Trophoblast cell (in vitro differentiated cells and primary cell): ENCODE results near the gene NFKBIL1.

ENCODE experiments used
- DNase-seq, 2 donors: peaks; one replicate each; pipeline ENCODE4 v3.0.0-alpha.2; 2016
- H2AFZ ChIP-seq: 2 replicates; pipeline ENCODE4 v1.6.1; 2013; ENCODE audit warnings: low read length, moderate library complexity, mild to moderate bottlenecking; ENCODE audit not compliant: insufficient read depth, poor library complexity
- H2AK5ac ChIP-seq: 2 replicates; pipeline ENCODE4 v1.6.1; 2013; ENCODE audit warnings: mild to moderate bottlenecking, low read length
- H2BK120ac ChIP-seq: 2 replicates; pipeline ENCODE4 v1.6.1; 2013; ENCODE audit warnings: low read length, mild to moderate bottlenecking, moderate library complexity; ENCODE audit not compliant: insufficient read depth, poor library complexity
- H2BK12ac ChIP-seq: 2 replicates; pipeline ENCODE4 v1.6.1; 2013; ENCODE audit warnings: mild to moderate bottlenecking, low read length, moderate library complexity
- H2BK5ac ChIP-seq: 2 replicates; pipeline ENCODE4 v1.6.1; 2013; ENCODE audit warnings: low read length, low read depth, moderate library complexity, mild to moderate bottlenecking; ENCODE audit not compliant: poor library complexity
- H3K14ac ChIP-seq: 2 replicates; pipeline ENCODE4 v1.6.1; 2013; ENCODE audit warnings: mild to moderate bottlenecking, low read length
- H3K18ac ChIP-seq: 2 replicates; pipeline ENCODE4 v1.6.1; 2013; ENCODE audit warnings: mild to moderate bottlenecking, low read length
- H3K23ac ChIP-seq: 2 replicates; pipeline ENCODE4 v1.6.1; 2013; ENCODE audit warnings: low read length
- H3K27ac ChIP-seq: 2 replicates; pipeline ENCODE4 v1.5.1; 2013; ENCODE audit warnings: low read depth, mild to moderate bottlenecking, inconsistent platforms, low read length, moderate library complexity
- H3K27me3 ChIP-seq: 2 replicates; pipeline ENCODE4 v1.6.1; 2013; ENCODE audit warnings: inconsistent platforms, mild to moderate bottlenecking, low read length, moderate library complexity; ENCODE audit not compliant: insufficient read depth
- H3K36me3 ChIP-seq, 2 experiments: 1 replicate in 1 of 2; 2 replicates in 1 of 2; pipeline ENCODE4 v1.6.1; 2013; ENCODE audit warnings: low read length in 2 of 2, mild to moderate bottlenecking in 2 of 2, moderate library complexity in 1 of 2; ENCODE audit not compliant: insufficient read depth in 2 of 2, control insufficient read depth in 1 of 2
- H3K4ac ChIP-seq: 2 replicates; pipeline ENCODE4 v1.6.1; 2013; ENCODE audit warnings: low read depth, mild to moderate bottlenecking, low read length, moderate library complexity
- H3K4me1 ChIP-seq, 2 experiments: 1 replicate in 1 of 2; 2 replicates in 1 of 2; pipeline ENCODE4 v1.6.1; 2013; ENCODE audit warnings: low read length in 2 of 2, mild to moderate bottlenecking in 2 of 2, moderate library complexity in 1 of 2; ENCODE audit not compliant: insufficient read depth in 2 of 2, control insufficient read depth in 1 of 2
- H3K4me2 ChIP-seq: 2 replicates; pipeline ENCODE4 v1.6.1; 2013; ENCODE audit warnings: inconsistent platforms, mild to moderate bottlenecking, low read length, moderate library complexity
- H3K4me3 ChIP-seq: 2 replicates; pipeline ENCODE4 v1.5.1; 2013; ENCODE audit warnings: mild to moderate bottlenecking, low read depth, low read length, inconsistent platforms
- H3K79me1 ChIP-seq: one replicate; pipeline ENCODE4 v1.6.1; 2013; ENCODE audit warnings: low read length
- H3K79me2 ChIP-seq: 2 replicates; pipeline ENCODE4 v1.6.1; 2013; ENCODE audit warnings: low read length, mild to moderate bottlenecking; ENCODE audit not compliant: control insufficient read depth, insufficient read depth, poor library complexity
- H3K9ac ChIP-seq: 2 replicates; pipeline ENCODE4 v1.6.1; 2013; ENCODE audit warnings: mild to moderate bottlenecking, low read length
- H3K9me3 ChIP-seq: 2 replicates; pipeline ENCODE4 v1.6.1; 2013; ENCODE audit warnings: low read depth, mild to moderate bottlenecking, control low read depth, inconsistent platforms, low read length; ENCODE audit not compliant: insufficient read depth
- H4K12ac ChIP-seq: 2 replicates; pipeline ENCODE4 v1.6.1; 2013; ENCODE audit warnings: low read depth, mild to moderate bottlenecking, low read length, moderate library complexity
- H4K8ac ChIP-seq: 2 replicates; pipeline ENCODE4 v1.6.1; 2013; ENCODE audit warnings: low read depth, mild to moderate bottlenecking, low read length, moderate library complexity
- H4K91ac ChIP-seq: one replicate; pipeline ENCODE4 v1.6.1; 2013; ENCODE audit warnings: low read depth, mild to moderate bottlenecking, low read length, moderate library complexity
- WGBS: extraction: QIAGEN DNeasy Blood & Tissue Kit; methylation state at CpG from one replicate; pipeline ENCODE4 v1.1.7; 2013; ENCODE audit warnings: missing lambda C conversion rate; ENCODE audit not compliant: insufficient read length, insufficient coverage; ENCODE audit errors: extremely low coverage; 5-methylcytosine and 5-hydroxymethylcytosine counted together

The NFKBIL1 gene

GRCh38 chr6:31576897-31577578, 29.6 kb downstream of the NFKBIL1 start:
- Histone ChIP-seq H2AK5ac (peak overlapping the region; percentile 44), H3K79me2 (peaks cover 6% of the 10 kb centered on the region), H3K36me3 (no peaks in the 10 kb centered on the region), H2BK5ac (peak overlapping the region; percentile 49), H3K9ac (no peak overlapping the region), H3K4me2 (no peak overlapping the region), H3K4me3 (no peak overlapping the region), H4K8ac (peak overlapping the region; percentile 10), H3K4ac (peak overlapping the region; percentile 2), H2AFZ (no peak overlapping the region), H4K91ac (peak overlapping the region; percentile 75), H3K23ac (no peak overlapping the region), H3K9me3 (no peaks in the 10 kb centered on the region), H3K14ac (peak overlapping the region; percentile 41), H3K4me1 (peaks cover 59 to 69% of the 10 kb centered on the region in 2 experiments), H3K79me1 (peaks cover 53% of the 10 kb centered on the region), H3K27ac (no peak overlapping the region), H3K27me3 (no peaks in the 10 kb centered on the region), H2BK12ac (peak overlapping the region; percentile 58), H2BK120ac (peak overlapping the region; percentile 65), H4K12ac (no peak overlapping the region), H3K18ac (peak overlapping the region; percentile 70)
- no CpG with 5 or more reads among the region's 19 CpGs for WGBS
- no peak for DNase-seq

- Histone ChIP-seq H3K9ac (no peak overlapping the region), H2BK12ac (peak overlapping the region; percentile 58), H4K12ac (no peak overlapping the region), H3K23ac (no peak overlapping the region), H3K79me2 (peaks cover 6% of the 10 kb centered on the region), H3K27me3 (no peaks in the 10 kb centered on the region), H2BK120ac (peak overlapping the region; percentile 65), H3K4me1 (peaks cover 60 to 70% of the 10 kb centered on the region in 2 experiments), H3K18ac (peak overlapping the region; percentile 70), H3K14ac (peak overlapping the region; percentile 41), H3K36me3 (no peaks in the 10 kb centered on the region), H3K79me1 (peaks cover 50% of the 10 kb centered on the region), H4K8ac (peak overlapping the region; percentile 12), H3K4ac (no peak overlapping the region), H2BK5ac (peak overlapping the region; percentile 49), H3K27ac (no peak overlapping the region), H4K91ac (peak overlapping the region; percentile 75), H3K9me3 (no peaks in the 10 kb centered on the region), H2AFZ (no peak overlapping the region), H3K4me2 (no peak overlapping the region), H3K4me3 (no peak overlapping the region), H2AK5ac (peak overlapping the region; percentile 19)
- no CpG with 5 or more reads among the region's 3 CpGs for WGBS
- no peak for DNase-seq
These were observed 30.2 kb downstream of the NFKBIL1 start for GRCh38 chr6:31577579-31577966.

GRCh38 chr6:31578184-31579118, 31.0 kb downstream of the NFKBIL1 start:
- peak overlapping the region; percentile 60 for H2BK12ac ChIP-seq
- DNase-seq, result peak; percentile 77 to 81
- peak overlapping the region; percentile 12 for H3K14ac ChIP-seq
- H2BK5ac ChIP-seq, result peak overlapping the region; percentile 68
- peaks cover 58 to 65% of the 10 kb centered on the region in 2 experiments for H3K4me1 ChIP-seq
- no peak overlapping the region for H2AK5ac ChIP-seq
- H3K9ac ChIP-seq, result no peak overlapping the region
- peak overlapping the region; percentile 20 for H3K4me2 ChIP-seq
- H3K79me1 ChIP-seq, result peaks cover 47% of the 10 kb centered on the region
- no peak overlapping the region for H3K18ac ChIP-seq
- peak overlapping the region; percentile 64 for H4K91ac ChIP-seq
- H3K4ac ChIP-seq, result no peak overlapping the region
- no peaks in the 10 kb centered on the region for H3K9me3 ChIP-seq
- H3K79me2 ChIP-seq, result peaks cover 6% of the 10 kb centered on the region
- H4K8ac ChIP-seq, result no peak overlapping the region
- H2AFZ ChIP-seq, result no peak overlapping the region
- H2BK120ac ChIP-seq, result peak overlapping the region; percentile 78
- WGBS, result no CpG with 5 or more reads among the region's 12 CpGs
- no peaks in the 10 kb centered on the region for H3K36me3 ChIP-seq
- peak overlapping the region; percentile 73 for H3K27ac ChIP-seq
- no peaks in the 10 kb centered on the region for H3K27me3 ChIP-seq
- H3K23ac ChIP-seq, result no peak overlapping the region
- H4K12ac ChIP-seq, result no peak overlapping the region
- no peak overlapping the region for H3K4me3 ChIP-seq

DNA sequence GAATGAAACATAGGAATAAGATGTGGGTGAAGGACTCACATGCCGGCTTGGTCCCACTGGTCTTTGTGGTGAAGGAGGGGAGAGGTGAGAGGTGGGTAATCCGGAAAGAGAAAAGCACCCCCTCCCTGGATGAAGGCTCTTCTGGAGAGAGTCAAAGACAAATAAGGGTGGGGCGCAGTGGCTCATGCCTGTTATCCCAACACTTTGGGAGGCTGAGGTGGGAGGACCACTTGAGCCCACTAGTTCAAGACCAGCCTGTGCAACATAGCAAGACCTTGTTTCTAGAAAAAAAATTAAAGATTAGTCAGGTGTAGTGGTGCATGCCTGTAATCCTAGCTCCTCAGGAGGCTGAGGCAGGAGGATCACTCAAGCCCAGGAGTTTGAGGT, 31.7 kb downstream of the NFKBIL1 start:
- H3K14ac ChIP-seq, result peak overlapping the region; percentile 20
- peak overlapping the region; percentile 68 for H2BK5ac ChIP-seq
- no peaks in the 10 kb centered on the region for H3K9me3 ChIP-seq

More for the DNA sequence above, 31.7 kb downstream of the NFKBIL1 start:
- Histone ChIP-seq H4K12ac (no peak overlapping the region), H3K4me2 (no peak overlapping the region), H3K79me1 (peaks cover 45% of the 10 kb centered on the region), H3K4me3 (no peak overlapping the region), H3K23ac (no peak overlapping the region), H4K91ac (peak overlapping the region; percentile 23), H3K36me3 (no peaks in the 10 kb centered on the region), H3K4ac (no peak overlapping the region), H2AFZ (no peak overlapping the region), H4K8ac (no peak overlapping the region), H2AK5ac (peak overlapping the region; percentile 14), H3K18ac (no peak overlapping the region), H3K27ac (peak overlapping the region; percentile 66), H2BK120ac (peak overlapping the region; percentile 44), H3K9ac (no peak overlapping the region), H3K79me2 (peaks cover 6% of the 10 kb centered on the region), H3K27me3 (no peaks in the 10 kb centered on the region), H3K4me1 (peaks cover 53 to 60% of the 10 kb centered on the region in 2 experiments), H2BK12ac (peak overlapping the region; percentile 60)
- no CpG with 5 or more reads among the region's 3 CpGs for WGBS
- no peak for DNase-seq
